IPS DF 4.7 (cell line): Measurements from ENCODE around the gene LORICRIN.

Experiments used
- DNase-seq: peaks from one replicate; pipeline ENCODE4 v3.0.0-alpha.2; 2013; ENCODE audit warnings: low spot score; ENCODE audit errors: extremely low read depth

The LORICRIN gene

GRCh38 chr1:153250166-153250565 lies 9.3 kb upstream of the LORICRIN start:
- no peak for DNase-seq

DNA sequence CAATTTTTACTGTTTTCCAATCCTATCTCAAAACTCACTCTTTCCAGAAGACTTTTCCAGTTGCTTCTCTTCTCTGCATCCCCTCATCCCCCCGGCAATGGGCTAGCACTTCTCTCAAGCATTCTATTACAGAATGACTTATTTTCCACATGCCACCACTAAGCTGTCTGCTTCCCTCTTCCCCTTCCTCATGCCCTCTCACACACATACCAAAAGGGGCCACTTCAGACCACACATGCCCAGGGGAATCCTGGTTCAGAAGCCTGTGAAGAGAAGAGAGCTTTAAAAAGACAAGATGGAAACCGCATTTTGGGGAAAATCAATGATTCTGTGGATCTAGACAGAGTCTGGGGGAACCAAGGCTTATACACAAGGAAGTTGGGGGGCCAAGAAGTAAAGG lies 8.4 kb upstream of the LORICRIN start:
- DNase-seq = no peak

DNA sequence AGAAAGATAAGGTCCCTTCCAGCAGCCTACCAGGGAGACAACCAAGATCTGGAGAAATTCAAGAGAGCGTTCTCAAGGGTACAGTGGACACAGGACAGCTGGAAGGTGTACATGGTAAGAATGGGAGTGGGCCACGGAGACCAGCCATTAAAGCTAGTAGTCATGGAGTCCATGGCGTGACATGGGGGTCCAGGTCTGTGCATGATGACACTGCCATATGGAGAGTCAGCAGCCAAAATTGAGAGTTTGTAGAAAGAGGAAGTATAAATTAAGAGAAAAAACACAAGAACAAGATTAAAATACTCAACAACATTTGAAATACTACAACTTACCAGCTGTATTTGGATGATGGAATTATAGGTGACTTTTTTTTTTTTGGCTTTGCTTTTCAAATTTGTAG lies 7.9 kb upstream of the LORICRIN start:
- DNase-seq = no peak

- DNase-seq = no peak
These were observed 7.5 kb upstream of the LORICRIN start for GRCh38 chr1:153251988-153252387.

DNA sequence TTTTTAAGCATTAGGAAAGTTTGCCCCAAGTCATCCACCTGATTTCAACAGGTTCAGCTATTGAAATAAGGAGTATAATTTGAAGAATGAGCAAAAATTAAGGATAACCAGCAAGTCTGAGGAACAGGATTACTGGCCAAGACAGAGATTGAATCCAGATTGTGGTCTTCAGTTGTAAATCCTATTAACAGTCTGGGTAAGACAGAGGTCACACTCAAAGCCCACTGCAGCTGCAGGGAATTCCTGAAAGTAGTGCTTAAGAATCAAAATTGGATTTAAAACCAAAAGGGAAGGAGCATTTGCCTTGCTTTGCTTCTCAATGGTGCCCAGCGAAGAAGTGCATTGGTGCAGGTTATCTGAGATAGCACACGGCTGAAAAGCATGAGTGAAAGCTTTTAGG lies 6.4 kb upstream of the LORICRIN start:
- no peak for DNase-seq

DNA sequence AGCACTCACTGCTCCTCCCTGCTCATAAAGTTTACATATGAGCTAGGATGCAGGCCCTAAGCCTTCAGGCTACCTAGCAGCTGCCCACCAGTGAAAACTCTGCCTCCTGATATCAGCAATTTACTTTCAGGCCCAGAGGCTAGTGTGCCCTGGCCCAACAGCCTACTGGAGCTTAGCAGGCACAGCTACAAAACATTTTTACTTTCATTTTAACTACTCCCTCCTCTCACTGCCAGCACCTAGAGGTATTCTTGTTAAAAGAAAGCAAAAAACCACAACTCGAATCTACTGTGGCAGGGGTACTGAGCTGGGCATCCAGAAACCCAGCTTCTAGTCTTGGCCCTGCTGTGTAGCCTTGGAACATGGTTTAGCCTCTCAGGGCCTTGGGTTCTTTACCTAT lies 5.8 kb upstream of the LORICRIN start:
- no peak for DNase-seq

GRCh38 chr1:153260585-153261280 lies 1.2 kb downstream of the LORICRIN start:
- no peak for DNase-seq

- no peak for DNase-seq
These were observed 2.0 kb downstream of the LORICRIN start for GRCh38 chr1:153261281-153262069.

DNA sequence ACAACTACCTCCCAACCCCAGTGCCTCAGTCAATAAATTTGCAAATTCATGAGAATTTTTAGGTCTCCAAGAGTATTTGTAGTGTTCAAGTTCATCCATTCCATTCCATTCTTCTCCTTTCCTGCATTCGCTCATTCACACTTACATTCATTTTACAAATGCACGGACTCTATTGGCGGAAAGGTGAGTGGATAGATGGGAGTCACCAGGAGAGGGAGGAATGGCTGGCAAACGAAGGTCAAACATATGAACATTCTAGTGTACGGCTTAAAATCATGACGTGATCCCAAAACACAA lies 2.5 kb downstream of the LORICRIN start:
- no peak for DNase-seq

DNA sequence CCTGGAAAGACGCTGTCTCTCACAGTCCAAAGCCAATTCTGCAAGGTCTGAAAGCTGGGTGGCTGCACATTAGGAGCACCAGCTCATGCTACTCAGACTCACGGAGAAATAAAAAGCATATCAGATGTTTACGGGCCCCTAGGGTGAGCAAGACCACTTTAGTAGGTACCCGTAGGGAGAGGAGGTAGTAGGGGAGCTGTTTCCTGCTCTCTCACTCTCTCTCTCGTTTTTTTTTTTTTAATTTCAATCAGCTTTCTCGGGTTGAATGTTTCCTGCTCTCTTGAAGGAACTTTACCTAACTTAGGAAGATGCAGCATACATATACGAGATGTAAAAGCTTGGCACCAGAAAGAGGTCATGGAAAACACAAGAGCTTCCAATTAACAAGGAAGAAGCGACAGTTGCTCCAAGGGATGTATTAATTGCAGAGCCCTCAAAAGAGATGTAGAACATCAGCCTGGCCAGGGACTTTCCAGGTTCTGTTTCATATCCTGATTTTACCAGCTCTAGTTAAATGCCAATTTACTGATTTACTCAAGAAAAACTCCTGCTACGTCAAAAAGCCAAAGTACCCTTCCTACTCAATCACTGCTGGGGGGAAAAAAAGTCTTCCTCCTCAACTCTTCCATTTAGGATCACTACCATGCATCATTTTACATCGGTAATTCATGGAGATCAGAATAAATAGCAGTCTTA lies 3.1 kb downstream of the LORICRIN start:
- no peak for DNase-seq

DNA sequence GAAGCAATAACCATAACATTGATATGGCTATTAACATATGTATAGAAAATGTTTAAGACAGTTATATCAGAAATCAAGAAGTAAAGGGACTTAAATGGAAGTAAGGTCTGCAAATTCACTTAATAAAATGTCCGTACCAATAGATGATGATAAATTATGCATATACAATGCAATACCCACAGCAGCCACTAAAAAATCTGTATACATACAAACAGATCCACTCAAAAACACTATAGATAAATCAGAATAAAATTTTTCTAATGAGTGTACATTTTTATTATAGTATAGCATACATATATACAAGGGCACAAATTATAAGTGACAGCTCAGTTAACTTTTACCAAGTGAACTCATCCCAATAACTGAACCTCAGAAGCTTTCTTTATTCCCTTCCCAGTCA lies 6.0 kb downstream of the LORICRIN start:
- no peak for DNase-seq

DNA sequence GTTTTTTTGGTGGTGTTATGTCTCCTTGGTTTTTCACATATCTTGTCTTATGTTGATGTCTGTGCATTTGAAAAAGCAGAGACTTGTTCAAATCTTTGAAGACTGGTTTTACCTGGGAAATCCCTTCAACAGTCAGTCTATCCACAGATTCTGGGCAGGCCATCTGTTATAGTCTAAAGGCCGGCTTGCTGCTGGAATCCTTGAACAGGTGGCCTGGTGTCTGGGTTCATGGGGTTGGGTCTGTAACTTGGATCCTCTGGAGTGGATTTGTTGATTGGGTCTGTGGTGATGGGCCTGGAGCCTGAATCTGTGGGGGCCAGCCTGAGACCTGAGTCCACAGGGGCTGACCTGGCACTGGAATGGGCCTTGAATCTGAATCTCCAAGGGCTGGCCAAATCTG lies 12.2 kb downstream of the LORICRIN start:
- no peak for DNase-seq

DNA sequence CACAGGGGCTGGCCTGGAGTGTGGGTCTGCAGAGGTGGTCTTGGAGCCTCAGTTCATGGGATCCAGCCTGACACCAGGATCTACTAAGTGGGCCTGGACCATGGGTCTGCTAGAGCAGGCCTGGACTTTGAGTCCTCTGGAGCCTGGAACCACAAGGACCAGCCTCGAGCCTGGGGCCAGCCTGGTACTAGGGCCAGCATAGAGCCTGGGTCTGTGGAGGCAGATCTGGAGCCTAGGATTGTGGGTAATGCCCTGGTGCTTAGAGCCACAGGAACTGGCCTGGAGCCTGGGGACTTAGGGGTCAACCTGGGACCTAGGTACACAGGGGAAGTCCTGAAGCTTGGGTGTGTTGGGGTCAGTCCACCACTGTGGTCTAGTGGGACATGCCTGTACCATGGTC lies 12.7 kb downstream of the LORICRIN start:
- DNase-seq = no peak

DNA sequence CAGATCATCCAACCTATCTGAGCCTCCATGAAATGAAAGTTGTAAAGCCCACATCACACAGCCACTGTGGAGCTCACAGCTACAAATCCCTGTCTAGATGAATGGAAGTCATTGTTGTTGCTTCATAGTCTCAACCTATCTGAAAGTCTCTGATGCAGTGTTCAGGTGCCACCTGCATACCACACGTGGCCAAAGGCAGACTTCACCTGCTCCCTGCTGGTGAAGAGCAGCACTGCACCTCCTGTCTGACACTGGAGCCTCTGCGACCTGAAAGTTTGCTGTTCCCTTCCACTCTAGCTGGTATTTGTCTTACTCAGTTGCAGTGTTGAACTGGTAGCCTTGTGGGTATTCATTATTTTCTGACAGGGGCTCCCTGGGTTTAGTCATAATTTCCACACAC lies 18.4 kb downstream of the LORICRIN start:
- peak; percentile 58 for DNase-seq

DNA sequence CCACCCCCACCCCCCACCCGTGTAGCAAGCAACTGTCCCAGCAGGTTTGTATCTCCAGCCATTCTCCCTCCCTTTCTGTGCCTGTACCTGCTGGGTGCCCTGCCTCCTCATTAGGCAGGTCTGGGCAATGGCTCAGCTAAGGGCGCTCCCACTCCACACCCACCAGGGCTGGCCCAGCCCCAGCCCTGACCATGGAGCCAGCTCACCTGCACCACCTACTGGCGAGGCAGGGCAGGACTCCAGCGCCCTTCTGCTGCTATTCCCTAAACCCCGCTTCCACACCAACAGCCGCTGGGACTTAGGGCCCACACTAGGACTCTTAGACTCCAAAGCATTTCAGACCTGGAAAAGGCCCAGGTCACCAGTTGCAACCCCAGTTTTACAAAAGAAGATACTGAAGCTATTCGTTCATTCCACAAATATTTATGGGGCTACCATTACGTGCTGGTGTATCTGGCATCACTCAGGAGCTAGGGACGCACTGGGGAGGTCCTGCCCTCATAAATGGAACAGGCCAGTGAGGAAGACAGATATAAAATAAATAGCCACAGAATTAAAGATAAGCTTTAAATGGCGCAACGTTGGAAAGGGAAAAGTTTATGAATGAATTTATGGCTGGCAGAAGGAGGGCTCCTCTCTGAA lies 29.3 kb downstream of the LORICRIN start:
- DNase-seq = peak; percentile 25

- DNase-seq = no peak
These were observed 32.0 kb downstream of the LORICRIN start for GRCh38 chr1:153291514-153291913.

DNA sequence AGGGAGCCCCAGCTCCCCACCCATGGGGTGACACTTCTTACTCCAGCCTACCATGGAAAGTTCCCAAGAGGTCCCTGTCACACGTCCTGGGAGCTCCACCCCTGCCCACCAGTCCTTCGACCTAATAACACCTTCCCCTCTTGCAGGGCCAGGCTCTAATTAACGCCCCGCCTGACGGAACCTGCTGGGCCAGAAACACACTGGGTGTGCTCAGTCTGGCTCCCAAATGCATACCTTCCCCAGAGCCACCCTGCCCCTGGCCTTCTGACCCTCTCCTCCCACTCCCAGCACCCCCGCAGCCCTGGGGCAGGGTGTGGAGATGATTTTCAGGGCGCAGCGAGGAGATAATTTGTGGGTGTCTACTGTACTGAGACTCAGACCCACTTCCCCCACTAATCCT lies 32.7 kb downstream of the LORICRIN start:
- no peak for DNase-seq

DNA sequence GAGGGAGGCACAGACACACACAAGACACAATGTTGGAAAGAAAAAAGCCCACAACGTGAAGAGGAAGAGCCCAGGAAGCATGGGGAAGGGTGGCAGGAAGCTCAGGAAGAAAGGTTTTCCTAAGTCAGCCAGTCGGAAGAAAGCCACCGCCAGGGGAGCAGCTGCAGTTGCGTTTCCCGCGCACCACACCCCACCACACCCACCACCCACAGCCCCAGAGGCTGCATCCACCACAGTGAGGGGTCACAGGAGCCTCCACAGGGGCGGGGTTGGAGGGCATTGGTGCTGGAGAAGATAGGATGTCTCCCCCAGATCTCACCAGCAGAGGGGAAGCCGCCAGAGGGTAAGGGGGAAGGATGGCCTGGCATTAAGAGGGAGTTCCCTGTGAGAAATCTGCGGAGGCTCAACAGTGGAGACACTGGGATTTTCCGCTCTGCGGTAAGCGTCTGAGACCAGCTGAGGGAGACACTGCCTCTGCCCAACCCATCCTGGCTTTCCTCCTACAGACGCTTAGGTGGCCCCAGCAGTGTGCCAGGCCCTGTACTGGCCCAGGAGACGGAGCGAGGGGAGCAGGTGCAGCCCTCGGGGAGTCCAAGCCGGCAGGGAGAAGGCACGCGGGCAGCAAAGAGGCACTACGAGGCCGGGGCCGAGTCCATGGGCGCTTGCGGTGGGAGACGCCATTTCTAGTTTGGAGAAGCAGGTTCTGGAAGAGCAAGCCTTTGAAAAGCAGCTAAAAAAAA lies 33.4 kb downstream of the LORICRIN start:
- no peak for DNase-seq

DNA sequence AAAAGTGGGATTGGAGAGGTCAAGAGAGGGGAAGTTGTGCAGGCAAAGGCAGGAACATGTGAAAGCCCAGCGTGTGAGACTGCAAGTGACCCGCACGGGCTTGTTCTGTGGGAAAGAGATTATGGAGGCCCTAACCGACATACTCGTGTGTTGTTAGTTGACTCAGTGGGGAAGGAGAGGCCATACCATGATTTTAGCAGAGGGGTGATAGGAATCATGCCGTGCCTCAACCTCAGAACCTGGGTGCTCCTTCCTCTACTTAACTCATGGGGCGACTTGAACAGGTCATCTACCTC lies 33.9 kb downstream of the LORICRIN start:
- no peak for DNase-seq

GRCh38 chr1:153293851-153294250 lies 34.4 kb downstream of the LORICRIN start:
- DNase-seq = no peak

GRCh38 chr1:153302308-153302707 lies 42.8 kb downstream of the LORICRIN start:
- DNase-seq = no peak

DNA sequence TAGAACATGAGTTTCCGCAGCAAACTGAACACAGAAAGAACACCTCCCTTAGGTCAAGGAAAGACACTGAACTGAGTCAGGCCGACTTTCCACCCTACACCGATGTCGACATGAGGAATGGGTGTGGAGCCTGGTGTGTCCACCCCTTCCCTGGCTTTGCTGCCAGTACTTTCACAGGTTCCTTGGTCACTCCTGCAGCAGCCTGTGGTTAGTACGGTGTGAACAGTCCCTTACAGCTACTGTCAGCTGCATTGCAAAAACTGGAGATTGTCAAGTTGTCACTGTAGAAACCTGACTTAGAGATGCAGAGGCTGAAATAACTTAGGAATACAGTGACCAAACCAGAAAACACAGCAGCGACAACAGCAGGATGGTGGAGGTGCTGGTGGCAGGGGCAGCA lies 46.2 kb downstream of the LORICRIN start:
- DNase-seq = no peak
